Epidermal melanocyte (primary cell): ENCODE measurements around the gene KCNJ4.

Source experiments
- DNase-seq: peaks from one replicate; pipeline ENCODE4 v3.0.0; 2011; ENCODE audit warnings: low spot score; ENCODE audit not compliant: insufficient read length

Gene KCNJ4

DNA sequence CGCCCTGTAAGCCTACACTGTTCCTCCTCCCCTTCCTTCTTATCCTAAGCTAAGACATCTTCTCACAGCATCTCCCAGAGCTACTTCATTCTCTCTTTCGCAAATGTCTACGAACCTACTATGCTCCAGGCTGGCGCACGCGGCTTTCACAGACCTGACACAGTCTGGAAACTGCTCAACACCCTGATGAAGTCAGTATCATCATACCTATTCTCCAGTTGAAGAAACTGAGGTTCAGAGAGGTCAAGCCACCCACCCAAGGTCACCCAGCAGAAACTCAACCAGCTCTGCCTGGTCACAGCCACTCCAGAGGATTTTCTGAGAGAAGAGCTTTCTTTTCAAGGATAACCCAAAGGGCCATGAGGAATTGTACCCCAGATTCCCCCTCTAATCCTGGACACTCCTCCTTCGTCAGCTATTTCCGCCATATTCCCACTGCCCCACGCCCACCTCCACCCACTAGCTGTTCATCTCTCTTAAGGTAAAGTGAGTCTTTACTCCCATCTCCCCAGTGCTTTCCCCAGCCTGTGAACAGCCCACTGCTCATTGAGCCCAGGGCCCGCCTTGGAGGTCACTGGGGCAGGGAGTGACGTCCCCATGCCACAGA lies 1.8 kb downstream of the KCNJ4 start:
- DNase-seq, result no peak

DNA sequence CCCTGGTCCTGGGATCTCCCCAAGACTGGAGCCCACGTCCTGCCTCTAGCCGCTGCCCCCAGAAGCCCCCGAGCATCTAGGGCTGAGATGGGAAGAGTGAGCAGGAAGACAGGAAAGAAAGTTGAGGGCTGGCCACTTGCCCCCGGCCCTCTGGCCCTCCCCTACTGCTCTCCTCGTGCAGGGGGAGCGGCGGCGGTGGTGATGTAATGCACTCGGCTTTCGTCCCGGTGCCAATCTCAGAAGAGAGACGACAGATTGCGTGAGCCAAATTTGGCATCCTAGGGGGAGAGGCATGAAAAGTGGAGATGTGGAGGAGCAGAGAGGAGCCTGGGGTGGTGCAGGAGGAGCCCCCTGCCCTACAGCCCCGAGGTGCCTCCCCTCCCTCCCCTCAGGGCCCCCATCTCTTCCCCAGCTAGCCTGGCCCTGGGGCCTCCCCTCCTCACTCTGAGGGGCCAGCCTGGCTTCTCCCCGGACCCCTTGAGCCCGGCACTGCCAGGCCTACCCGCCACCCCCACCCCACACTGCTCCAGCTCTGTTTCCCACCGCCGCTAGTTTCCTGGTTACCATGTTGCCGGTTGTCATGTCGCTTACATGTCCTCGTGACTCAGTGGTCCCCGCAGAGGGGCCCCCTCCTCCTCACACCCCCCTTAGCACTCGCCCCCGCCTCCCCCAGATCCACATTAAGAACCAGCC lies 2.5 kb downstream of the KCNJ4 start:
- DNase-seq, result peak; percentile 57

DNA sequence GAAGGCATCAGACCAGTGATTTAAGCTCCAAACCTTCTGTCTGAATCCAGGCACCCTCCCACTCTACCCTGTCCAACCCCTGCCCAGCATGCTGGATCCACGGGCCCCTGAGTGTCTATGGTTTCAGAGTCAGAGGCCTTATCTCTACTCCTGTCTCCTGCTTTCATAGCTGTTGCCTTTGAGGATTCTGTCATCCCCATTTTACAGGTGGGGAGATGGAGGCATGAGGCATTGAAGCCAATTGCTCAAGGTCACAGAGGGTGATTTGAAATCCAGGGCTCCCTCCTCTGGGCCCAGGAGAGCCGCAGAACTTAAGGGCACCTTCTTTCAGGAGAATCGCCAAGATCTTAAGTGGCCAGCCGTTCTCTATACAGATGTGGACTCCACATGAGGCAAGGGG lies 3.1 kb downstream of the KCNJ4 start:
- DNase-seq, result no peak

DNA sequence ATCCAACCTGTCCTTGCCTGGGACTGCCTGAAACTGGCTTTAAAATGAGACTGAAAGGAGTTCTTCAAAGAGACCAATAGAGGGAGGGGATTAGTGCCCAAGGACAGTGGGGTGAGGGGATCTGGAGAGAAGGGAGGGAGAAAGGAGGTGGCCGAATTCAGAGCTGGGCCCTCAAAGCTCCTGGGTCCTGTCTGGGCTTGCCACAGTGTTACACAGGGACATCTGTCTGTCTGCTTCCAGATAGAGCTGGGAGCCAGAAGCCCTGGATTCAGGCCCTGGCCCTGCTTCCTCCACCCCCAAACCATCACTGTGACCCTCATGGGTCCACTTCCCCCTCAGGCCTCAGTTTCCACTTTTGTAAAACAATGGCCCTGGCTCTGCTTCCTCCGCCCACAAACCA lies 3.6 kb downstream of the KCNJ4 start:
- no peak for DNase-seq

DNA sequence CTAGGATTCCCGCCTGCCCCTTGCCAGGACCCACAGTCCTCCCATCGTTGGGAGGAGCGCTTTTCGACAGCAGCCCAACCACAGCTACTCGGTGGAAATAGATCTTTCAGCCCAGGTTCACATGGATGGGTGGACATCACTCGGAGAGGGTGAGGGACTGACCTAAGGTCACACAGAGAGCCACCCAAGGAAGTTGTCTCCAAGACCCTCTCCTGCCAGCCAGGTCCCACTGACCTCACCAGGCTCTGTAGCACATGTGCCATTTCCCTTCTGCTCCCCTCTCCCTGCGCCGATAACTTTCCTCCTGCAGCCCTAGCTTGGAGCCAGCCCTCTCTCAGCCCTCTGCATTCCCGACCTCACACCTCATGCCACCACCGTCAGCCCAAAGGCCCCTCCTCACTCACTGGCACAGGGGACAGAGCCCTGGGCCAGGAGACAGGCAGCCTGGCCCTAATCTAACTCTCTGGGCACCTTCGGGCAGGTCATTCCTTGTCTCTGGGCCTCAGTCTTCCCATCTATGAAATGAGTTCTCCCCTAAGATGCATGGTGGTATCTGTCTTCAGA lies 4.7 kb downstream of the KCNJ4 start:
- DNase-seq, result no peak

DNA sequence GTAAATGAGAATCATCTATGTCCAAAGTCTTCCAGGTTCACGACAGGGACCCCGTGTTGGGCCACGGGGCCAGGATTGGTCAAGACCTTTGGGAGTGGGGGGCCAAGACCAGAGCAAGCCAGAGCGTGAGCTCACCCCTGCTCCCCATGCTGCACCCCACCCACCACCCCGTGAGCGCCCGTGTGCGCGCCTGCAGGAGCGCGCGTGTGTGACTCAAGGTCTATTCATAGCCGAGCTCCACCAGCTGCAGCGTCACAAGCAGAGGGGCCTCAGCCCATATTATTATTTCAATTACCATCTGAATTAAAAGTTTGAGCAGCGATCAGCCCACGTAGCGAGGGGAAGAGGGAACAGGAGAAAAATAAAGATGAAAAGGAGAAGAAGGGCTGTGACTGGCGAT lies 5.2 kb downstream of the KCNJ4 start:
- DNase-seq, result no peak

DNA sequence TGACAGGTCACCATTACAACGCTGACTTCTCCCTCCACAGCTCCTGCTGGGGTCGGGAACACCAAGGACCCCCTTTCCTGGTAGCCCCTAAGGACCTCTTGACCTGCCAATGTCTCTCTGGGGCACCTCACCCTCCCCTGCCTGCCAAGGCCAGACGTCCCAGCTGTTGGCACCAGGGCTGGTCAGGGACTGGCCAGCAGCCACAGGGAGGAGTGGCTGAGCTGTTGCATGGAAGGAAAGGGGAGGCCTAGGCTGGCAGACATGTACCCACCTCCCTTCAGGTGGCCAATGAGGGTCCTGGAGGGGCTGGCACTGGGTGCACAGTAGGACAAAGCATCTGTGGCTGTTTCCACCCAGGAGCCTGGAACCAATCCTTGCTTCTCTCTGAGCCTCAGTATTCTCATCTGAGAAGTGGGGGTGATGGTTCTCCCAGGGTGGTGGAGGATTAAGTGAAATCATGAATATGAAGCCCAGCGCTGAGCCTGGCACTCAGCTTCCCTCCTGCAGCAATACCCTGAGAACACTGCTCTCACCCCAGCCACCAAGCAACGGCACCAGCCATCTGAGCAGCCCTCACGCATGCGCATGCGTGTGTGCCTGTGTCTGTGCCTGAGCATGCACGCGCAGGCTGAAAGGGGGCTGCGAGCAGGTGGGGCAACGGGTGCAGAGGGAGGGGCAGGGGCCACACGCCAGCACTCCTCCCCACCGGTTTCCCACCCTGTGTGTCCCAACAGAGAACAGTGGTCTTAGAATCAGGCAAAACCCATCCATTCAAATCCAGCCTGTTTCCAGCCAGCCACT lies 5.9 kb downstream of the KCNJ4 start:
- DNase-seq, result no peak

DNA sequence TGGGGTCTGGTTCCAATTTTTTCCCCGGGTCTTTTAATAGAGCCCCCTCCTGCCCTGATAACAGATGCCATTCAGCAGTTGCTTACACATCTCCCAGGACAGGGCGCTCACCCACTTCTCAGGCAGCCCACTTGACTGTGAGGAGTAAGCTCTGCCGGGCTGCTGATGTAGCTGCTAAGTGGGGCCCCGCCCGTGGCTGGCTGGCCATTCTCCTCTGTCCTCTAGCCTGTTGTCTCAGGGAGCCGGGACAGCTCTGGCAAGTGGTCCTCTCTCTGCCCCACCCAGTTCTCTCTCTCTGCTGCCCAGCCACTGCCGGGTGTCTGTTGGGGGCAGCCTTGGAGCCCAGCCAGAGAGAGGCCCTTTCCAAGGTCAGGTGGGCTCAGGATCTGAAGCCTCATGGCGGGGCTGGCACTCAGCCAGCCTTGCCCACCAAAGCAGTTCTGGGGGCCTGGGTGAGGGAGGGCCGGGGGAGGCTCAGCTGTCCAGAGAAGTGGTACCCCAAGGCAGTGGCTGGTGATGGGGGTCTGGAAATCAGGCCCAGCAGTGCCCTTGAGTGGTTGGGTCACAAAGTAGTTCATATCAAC lies 8.9 kb downstream of the KCNJ4 start:
- no peak for DNase-seq

DNA sequence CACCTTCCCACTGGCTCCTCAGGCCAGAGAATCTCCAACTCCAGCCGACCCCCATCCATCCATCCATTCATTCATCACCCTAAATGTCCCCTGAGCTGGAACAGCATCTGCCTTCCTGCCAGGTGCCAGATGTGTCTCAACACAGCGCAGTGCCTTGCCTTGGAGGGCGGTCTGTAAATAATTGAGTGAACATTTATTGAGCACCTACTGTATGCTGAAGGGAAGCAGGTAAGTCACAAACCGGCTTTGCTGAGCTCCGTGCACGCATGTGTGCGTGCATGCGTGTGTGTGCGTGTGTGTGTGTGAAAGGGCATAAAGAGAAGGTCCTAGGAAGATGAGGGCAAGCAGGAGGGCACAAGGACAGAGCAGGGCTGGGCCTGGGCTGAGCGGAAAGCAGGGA lies 10.2 kb downstream of the KCNJ4 start:
- DNase-seq, result no peak

DNA sequence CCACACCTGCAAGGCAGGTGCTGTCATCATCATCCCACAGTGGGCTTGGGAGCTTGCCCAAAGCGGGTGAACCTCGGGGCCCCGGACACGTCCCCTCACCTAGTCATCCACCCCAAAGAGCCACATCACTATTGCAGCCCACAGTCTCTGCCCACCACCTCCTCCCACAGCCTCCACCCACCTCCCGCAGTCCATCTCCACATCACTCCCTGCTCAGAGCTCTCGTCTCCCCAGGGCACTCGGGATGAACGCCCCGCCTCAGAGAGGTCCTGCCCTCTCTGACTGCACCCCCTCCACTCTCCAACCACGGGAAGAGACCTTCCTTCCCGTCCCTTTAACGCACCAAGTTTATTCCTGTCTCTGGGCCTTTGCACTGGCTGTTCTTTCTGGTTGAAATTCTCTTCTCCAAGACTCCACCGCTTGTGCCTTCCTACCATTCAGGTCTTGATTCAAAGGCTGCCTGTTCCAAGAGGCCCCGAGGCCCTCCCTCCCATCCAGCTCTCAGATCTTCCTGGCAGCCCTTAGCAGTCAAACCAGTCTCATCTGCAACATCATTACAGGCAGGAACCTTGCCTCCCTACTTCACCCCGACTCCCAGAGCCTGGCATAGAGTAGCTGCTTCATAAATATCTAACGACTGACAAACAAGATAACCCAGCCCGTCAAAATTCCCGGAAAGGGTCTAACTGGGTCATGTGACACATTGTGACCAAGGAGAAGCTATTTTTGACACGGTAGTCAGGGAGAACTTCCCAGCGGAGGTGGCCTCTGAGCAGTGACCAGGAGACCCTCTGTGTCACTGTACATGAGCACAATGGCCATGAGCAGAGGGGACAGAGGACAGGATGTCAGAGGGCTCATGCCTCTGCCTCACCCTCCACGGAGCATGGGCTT lies 11.1 kb downstream of the KCNJ4 start:
- DNase-seq, result no peak

DNA sequence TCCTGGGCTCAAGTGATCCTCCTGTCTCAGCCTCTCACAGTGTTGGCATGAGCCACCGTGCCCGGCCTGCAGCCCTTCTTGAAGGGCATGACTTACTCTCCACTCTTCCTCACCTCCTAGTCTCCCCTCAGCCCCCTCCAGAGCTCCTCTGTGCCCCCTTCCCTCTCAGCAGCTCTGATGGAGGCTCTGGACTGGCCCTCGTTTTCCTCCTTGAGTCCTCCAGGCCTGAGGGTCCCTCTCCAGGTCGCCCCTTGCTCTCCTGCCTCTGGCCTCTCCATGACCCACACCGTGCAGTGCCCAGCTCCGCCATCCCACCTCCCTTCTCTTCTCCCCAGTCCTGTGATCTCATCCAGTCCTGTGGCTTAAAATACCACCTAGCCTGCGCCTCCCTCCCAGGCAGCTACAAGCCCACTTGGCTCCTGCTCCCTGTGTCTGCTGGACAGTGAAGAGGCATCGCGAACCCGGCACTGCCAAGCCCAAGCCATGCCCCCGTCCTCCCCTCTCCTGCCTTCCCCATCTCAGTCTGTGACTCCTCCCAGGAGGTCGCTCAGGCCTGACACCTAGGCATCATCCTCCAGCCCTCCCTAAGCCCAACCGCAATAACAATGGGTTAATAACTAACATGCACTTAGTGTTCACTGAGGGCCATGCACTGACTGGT lies 11.9 kb downstream of the KCNJ4 start:
- DNase-seq, result no peak

DNA sequence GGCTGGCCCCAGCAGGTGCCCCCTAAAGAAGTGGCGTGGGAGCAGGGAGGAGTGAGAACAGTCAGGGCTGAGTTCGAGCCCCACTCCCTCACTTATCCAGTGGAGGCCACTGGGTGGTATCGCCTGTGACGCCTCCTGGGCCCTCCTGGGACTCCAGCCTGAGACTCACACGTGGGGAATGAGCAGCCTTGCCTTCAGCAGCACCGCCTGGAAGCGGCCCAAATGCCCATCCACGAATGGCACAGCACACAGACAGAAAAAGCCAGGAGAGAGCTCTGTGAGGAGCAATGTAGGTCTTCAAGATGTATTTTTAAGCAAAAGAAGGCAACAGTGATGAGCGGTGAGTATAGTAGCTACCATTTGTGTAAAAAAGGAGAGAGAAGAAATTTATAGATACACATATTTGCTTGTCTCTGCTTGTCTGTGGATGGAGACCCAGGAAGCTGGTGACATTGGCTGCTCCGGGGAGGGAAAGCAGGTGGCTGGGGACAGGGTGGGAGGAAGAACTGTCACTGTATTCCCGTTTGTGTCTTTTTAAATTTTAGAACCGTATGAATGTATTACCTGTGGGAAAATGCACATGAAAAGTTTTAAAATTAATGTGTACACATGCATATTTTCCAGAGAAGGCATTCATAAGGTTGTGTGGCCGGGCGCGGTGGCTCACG lies 13.2 kb downstream of the KCNJ4 start:
- DNase-seq, result no peak

DNA sequence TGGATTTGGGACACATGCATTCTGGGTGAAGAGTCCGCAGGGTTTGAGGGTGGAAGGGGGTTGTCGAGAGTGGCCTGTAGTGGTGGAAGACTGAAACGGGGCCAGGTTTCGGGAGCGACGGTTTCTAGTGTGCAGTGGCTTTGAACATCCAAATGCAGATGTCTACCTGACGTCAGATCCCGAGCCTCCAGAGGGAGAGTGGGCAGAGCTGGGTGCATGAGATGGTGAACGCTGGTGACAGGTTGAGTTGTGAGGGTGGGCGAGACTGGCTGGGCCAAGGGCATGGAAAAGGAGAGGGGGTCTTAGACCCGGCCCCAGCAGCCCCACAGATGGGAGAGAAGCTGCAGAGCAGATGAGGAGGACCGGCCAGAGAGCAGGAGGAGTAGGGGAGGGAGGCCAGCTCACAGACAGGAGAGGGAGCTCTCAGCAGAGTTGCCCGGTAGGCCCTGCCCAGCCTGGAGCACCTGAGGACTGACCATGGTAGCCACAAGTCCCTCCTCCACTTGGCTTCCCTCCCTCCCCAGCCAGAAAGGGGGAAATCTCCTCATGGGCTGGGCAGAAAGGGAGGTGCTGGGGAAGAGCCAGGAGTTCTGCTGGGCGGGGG lies 14.2 kb downstream of the KCNJ4 start:
- DNase-seq, result no peak

DNA sequence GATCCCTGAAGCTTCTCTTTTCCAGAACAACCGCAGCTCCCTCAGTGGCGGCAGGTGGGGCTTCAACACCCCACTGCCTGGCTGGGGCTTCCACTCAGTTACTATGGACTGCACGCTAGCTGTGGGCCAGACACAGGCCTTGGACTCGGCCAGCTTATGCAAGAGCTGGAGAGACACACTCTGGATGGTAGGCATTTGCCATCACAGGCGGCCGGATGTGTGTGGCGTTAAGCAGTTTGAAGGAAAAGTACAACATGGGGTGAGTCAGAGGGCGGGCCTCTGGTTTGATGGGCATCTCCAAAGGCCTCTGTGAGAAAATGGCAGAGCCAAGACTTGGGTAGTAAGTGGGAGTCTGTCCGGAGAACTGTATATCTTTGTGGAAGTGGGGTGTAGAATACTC lies 17.6 kb downstream of the KCNJ4 start:
- no peak for DNase-seq

DNA sequence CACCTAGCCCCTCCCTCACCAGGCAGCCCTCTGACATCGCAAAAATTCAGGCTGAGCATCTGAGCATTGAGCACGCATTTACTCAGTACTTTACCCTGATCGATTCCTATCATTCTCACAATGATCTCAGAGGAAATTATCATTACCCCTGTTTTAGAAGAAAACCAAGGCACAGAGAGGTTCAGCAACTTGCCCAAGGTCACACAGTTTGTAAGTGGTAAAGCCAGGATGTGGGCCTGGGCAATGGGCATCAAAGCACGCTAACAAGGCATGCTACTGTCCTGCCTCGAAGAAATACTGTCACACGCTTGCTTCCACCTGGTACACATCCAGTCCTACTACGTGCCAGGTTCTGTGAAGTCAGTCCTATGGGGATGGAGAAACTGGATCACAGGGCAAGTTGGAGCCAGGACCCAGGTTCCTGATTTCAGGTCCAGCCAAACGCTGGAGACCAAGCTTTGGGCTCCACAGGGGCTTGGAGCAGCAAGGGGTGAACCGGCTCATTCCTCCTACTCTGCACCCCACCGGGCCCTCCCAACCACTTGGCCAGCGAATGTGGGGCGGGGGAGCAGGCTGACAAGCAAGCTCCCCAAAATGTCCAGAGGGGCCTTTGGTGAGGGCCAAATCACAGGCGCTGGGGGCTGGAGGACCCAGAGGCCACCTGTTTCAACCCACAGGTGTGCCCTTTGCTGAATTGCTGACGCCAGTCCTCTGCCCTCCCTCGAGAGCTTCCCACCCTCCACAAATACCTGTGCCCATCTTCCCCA lies 18.2 kb downstream of the KCNJ4 start:
- no peak for DNase-seq

DNA sequence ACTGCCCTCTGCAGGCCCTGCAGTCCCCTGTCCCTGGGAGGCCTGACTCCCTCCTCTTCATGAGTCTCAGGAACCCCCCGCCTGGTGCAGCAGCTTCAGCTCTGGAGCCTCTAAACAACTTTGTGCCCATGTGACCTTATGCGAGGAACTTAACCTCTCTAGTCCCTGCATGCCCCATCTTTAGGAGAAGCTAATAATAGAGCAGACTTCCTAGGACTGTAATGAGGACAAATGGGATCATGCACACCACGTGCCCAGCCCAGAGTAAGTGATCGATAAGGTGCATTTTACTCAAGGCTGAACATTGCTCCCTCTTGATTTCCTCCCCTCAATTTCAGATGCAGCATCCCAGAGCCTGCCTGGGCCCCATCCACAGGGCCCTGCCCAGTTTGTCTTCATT lies 19.0 kb downstream of the KCNJ4 start:
- DNase-seq, result no peak

DNA sequence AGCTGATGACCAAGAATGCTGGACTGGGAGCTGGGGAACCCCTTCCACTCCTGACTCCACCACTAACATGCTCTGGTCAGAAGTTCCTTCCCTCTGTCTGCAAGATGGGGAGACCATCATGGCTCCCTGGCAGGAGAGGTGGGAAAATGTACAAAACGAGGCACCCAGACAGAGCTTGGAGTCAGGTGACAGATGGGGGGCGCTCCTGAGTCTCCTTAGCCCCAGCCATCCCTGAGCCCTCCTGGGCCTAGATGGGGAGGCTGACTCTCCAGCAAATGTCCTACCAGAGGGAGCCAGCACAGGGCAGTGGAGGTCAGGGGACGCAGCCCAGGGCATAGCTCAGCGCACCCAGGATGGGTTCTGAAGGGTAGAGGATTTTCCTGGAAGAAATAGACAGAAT lies 20.0 kb downstream of the KCNJ4 start:
- no peak for DNase-seq

DNA sequence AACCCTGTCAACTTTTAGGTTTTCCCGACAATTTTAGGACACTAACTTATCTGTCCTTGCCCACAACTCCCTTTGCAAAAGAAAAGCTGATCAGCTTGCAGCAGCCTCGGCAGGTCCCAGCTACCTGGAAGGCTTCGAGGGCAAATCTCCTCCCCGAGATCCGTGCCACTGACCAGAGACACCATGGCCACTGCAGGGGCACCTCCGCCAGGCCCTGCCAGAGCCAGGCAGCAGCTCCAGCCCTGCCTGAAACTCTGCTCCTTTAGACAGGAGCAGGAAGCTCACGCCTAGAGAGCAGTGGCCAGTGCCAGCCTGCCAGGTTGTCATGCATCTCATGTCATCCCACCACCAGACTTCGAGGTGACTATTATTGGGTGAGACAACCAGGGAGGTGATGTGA lies 21.1 kb downstream of the KCNJ4 start:
- no peak for DNase-seq

DNA sequence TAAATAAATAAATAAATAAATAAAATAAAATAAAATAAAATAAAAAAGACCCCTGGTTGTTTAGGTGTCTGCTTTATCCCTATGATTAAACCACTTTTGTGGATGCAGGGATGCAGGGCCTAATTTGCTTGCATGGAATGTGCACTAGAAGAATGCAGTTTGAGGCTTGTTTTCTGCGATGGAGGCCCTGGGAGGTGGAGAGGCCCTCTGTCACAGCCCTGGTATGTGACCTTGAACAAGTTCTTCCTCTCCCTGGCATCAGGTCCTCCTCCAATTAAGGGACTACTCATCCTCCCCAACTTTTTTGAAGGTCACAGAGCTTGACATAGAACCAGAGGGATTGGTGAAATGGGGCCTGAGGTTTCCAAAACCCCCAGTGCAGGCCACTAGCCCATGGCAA lies 22.7 kb downstream of the KCNJ4 start:
- no peak for DNase-seq
